22Rv1 (cell line): ENCODE measurements around the gene PBX3.

Source experiments
- ZFX ChIP-seq: fragments of 450-650 bp; IDR thresholded peaks from 2 replicates; pipeline ENCODE4 v1.6.1; 2017; ENCODE audit warnings: antibody characterized with exemption, borderline replicate concordance
- TF ChIP-seq, protein P1 (sequence below): fragments of 450-650 bp; IDR thresholded peaks from 2 replicates; pipeline ENCODE4 v1.5.1; 2017; ENCODE audit warnings: mild to moderate bottlenecking

DNA sequence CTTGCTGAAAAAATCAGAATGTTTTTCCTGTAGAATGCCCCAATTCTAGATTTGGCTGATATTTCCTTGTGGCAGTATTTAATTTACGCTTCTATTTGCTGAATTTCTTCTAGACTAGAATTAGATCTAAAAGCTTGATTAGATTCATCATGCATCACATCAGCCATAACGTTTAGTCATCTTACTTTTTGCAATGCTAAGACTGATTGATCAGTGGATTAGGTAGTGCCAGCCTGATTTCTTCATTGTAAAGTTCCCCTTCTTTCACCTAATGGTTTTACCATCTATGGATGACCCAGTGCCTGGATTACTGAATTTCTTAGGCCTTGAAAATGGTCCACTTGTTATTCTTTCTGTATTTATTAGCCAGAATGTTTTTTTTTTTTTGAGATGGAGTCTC is 83.9 kb downstream of the PBX3 start:
- TF ChIP-seq, protein P1, sequence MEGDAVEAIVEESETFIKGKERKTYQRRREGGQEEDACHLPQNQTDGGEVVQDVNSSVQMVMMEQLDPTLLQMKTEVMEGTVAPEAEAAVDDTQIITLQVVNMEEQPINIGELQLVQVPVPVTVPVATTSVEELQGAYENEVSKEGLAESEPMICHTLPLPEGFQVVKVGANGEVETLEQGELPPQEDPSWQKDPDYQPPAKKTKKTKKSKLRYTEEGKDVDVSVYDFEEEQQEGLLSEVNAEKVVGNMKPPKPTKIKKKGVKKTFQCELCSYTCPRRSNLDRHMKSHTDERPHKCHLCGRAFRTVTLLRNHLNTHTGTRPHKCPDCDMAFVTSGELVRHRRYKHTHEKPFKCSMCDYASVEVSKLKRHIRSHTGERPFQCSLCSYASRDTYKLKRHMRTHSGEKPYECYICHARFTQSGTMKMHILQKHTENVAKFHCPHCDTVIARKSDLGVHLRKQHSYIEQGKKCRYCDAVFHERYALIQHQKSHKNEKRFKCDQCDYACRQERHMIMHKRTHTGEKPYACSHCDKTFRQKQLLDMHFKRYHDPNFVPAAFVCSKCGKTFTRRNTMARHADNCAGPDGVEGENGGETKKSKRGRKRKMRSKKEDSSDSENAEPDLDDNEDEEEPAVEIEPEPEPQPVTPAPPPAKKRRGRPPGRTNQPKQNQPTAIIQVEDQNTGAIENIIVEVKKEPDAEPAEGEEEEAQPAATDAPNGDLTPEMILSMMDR: no peak
- TF ChIP-seq ZFX: no peak
